Renal pelvis (tissue), 4 donors: ENCODE results near the gene NUDT2. TPM values are rescaled to one million over a fixed set of nuclear protein-coding genes. Genes with fewer than 3 reads are reported as not detected.

ENCODE experiments used
- DNase-seq: peaks from one replicate; pipeline ENCODE4 v3.0.0-alpha.2; 2013
- polyA plus RNA-seq, 3 donors: library from polyadenylated mRNA; unstranded; fragments of 120-200 nt; gene quantifications; one replicate each; pipeline ENCODE4 v1.2.1, GENCODE V29; 2013; ENCODE audit not compliant: insufficient read length in 3 of 3

The NUDT2 gene
- polyA plus RNA-seq, 3 donors = 28.6 to 30.6 (median 30.5) TPM

GRCh38 chr9:34382054-34382453, 52.7 kb downstream of the NUDT2 start:
- DNase-seq = no peak

GRCh38 chr9:34382879-34383278, 53.5 kb downstream of the NUDT2 start:
- no peak for DNase-seq

GRCh38 chr9:34383904-34384303, 54.5 kb downstream of the NUDT2 start:
- DNase-seq = no peak

GRCh38 chr9:34384368-34385165, 55.2 kb downstream of the NUDT2 start:
- DNase-seq = no peak

- DNase-seq = no peak
These were observed 56.3 kb downstream of the NUDT2 start for GRCh38 chr9:34385561-34386230.

GRCh38 chr9:34386656-34387055, 57.3 kb downstream of the NUDT2 start:
- DNase-seq = no peak

GRCh38 chr9:34387239-34387638, 57.9 kb downstream of the NUDT2 start:
- no peak for DNase-seq

- no peak for DNase-seq
These were observed 63.1 kb downstream of the NUDT2 start for GRCh38 chr9:34392511-34392910.

Other genes starting within 250 kb of the NUDT2 start
- 10 to 100 TPM; 57.8 to 61.3 (median 59.5) TPM for gene DCAF12, start 202.9 kb upstream of the NUDT2 start, polyA plus RNA-seq
- 10 to 100 TPM; 54.6 to 55.3 (median 55.0) TPM for gene UBAP1, start 150.5 kb upstream of the NUDT2 start, polyA plus RNA-seq
- gene KIF24, start 301 bp upstream of the NUDT2 start, polyA plus RNA-seq = 1 to 10 TPM; 6.0 to 8.0 (median 7.1) TPM
- 10 to 100 TPM in 1 of 3 donors, 1 to 10 TPM in 2; 8.1 to 10.1 (median 9.9) TPM for gene MYORG, start 47.3 kb downstream of the NUDT2 start, polyA plus RNA-seq
- gene FAM219A, start 129.0 kb downstream of the NUDT2 start, polyA plus RNA-seq = 10 to 100 TPM; 13.3 to 15.6 (median 14.1) TPM
- gene DNAI1, start 129.2 kb downstream of the NUDT2 start, polyA plus RNA-seq = 1 to 10 TPM; 1.5 to 4.4 (median 3.8) TPM
- 1 to 10 TPM in 2 of 3 donors, under 1 TPM in 1; 0.83 to 2.5 (median 2.4) TPM for gene ENHO, start 193.4 kb downstream of the NUDT2 start, polyA plus RNA-seq